Right lobe of liver (tissue), 6 donors: ENCODE measurements around the gene DICER1. TPM values are rescaled to one million over a fixed set of nuclear protein-coding genes. Genes with fewer than 3 reads are reported as not detected.

Experiments
- ATAC-seq, 4 donors: fragments of 200-7000 bp; cut with Tn5 transposase; one replicate each; pipeline ENCODE4 v1.9.1; 2020; ENCODE audit warnings: mild to moderate bottlenecking in 4 of 4, moderate library complexity in 4 of 4
- DNase-seq, 3 donors: peaks; one replicate each; pipeline ENCODE4 v3.0.0-alpha.2; 2020
- H3K27ac ChIP-seq, 3 donors: fragments of 200-600 bp; one replicate each; pipeline ENCODE4 v1.8.0; 2022
- H3K27me3 ChIP-seq, 2 donors: fragments of 200-600 bp; one replicate each; pipeline ENCODE4 v1.8.0; 2022
- H3K36me3 ChIP-seq, 4 donors: fragments of 200-600 bp; sonication (generic) in 1 of 4; one replicate each; pipeline versions ENCODE4 v1.5.1 to v1.8.0; 2017 to 2022; ENCODE audit warnings: control low read depth in 1 of 4
- H3K4me1 ChIP-seq, 4 donors: fragments of 200-600 bp; sonication (generic) in 1 of 4; one replicate each; pipeline versions ENCODE4 v1.5.1 to v1.8.0; 2017 to 2022; ENCODE audit warnings: control low read depth in 1 of 4
- H3K4me3 ChIP-seq, 3 donors: fragments of 200-600 bp; one replicate each; pipeline ENCODE4 v1.8.0; 2022
- H3K9me3 ChIP-seq, 4 donors: fragments of 200-600 bp; sonication (generic) in 1 of 4; one replicate each; pipeline versions ENCODE4 v1.5.1 to v1.8.0; 2017 to 2022; ENCODE audit warnings: control low read depth in 1 of 4
- POLR2A ChIP-seq: fragments of 450-650 bp; IDR thresholded peaks from one replicate; pipeline ENCODE4 v1.6.1; 2017; ENCODE audit warnings: antibody characterized with exemption, mild to moderate bottlenecking
- WGBS: methylation state at CpG from one replicate; pipeline ENCODE4 v1.1.6; 2018; ENCODE audit warnings: low coverage, low lambda C conversion rate; ENCODE audit not compliant: insufficient coverage; ENCODE audit errors: missing lambda C conversion rate; 5-methylcytosine and 5-hydroxymethylcytosine counted together
- intact Hi-C, 2 donors: fragments of 100-400 bp; cut with DNase I; formaldehyde crosslinking; loops; one replicate each; pipeline versions ENCODE4 v1.11.2 to v1.14.1; 2022
- total RNA-seq, 6 experiments: library from RNA; depleted of rRNA in 2 of 6; stranded (reverse); fragments of >200 nt in 2 of 6; fragmentation: NEBNext Ultra II Directional in 3 of 6; extraction: Animal tissue kit (Norgen Biotek cat#: 25700) in 3 of 6; gene quantifications; one replicate each; pipeline versions ENCODE4 v1.1.0 to v1.2.4, GENCODE V29; 2016 to 2023
- TF ChIP-seq, protein P1 (sequence below), 4 donors: fragments of 200-600 bp in 3 of 4; fragments of 450-650 bp in 1 of 4; IDR thresholded peaks; one replicate each; pipeline versions ENCODE4 v1.5.1 to v1.8.0; 2016 to 2022; ENCODE audit warnings: antibody characterized with exemption in 4 of 4, mild to moderate bottlenecking in 2 of 4
- donor health status: DM: no; HTN: yes; CAD: no.
- donor health status: DM: no; HTN: no; CAD: no.
- donor health status: DM: no; HTN: no; CAD: no.
- donor health status: DM: no; HTN: yes; CAD: no.
- donor health status: DM: no; HTN: yes; CAD: no.

The DICER1 gene
- total RNA-seq, 6 experiments from 2014 or later: 27.6 to 47.9 (median 30.3) TPM

- Histone ChIP-seq H3K36me3 (peaks cover 7 to 76% (median 42%) of the 10 kb centered on the region in 4 donors), H3K4me1 (no peaks in the 10 kb centered on the region), H3K27ac (no peak overlapping the region), H3K4me3 (no peak overlapping the region), H3K9me3 (no peaks in the 10 kb centered on the region), H3K27me3 (no peaks in the 10 kb centered on the region)
- TF ChIP-seq POLR2A: no peak
- TF ChIP-seq, protein P1, sequence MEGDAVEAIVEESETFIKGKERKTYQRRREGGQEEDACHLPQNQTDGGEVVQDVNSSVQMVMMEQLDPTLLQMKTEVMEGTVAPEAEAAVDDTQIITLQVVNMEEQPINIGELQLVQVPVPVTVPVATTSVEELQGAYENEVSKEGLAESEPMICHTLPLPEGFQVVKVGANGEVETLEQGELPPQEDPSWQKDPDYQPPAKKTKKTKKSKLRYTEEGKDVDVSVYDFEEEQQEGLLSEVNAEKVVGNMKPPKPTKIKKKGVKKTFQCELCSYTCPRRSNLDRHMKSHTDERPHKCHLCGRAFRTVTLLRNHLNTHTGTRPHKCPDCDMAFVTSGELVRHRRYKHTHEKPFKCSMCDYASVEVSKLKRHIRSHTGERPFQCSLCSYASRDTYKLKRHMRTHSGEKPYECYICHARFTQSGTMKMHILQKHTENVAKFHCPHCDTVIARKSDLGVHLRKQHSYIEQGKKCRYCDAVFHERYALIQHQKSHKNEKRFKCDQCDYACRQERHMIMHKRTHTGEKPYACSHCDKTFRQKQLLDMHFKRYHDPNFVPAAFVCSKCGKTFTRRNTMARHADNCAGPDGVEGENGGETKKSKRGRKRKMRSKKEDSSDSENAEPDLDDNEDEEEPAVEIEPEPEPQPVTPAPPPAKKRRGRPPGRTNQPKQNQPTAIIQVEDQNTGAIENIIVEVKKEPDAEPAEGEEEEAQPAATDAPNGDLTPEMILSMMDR (IDR thresholded peaks at IDR 0.05): no peak
- DNase-seq (no peak), ATAC-seq (no peak)
- 99% methylated on average over 5 of the region's 5 CpGs for WGBS
- intact Hi-C loops: no loop called here
These were observed 52.4 kb downstream of the DICER1 start for GRCh38 chr14:95104911-95105310.

DNA sequence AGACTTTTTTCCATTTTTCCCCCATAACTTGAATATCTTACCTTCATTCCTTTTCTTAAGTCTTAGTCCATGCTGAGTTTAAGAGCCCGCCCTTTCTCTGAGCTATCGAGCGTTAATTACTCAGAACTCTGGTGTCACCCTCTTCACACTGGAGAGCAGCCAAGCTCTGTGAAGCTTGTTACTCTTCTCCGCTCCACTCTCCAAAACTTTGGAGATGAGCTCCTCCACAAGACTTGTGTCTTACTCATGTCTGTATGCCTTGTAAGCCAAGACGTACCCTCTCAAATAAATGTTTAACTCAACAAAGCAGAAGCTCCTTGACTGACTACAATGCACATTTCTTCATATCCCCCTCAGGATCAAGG is 54.7 kb downstream of the DICER1 start:
- intact Hi-C loops: no loop called here
- no peaks in the 10 kb centered on the region for H3K4me1 ChIP-seq
- ATAC-seq (no peak), DNase-seq (no peak)
- no peaks in the 10 kb centered on the region for H3K27me3 ChIP-seq
- H3K4me3 ChIP-seq: no peak overlapping the region
- TF ChIP-seq, protein P1 (IDR thresholded peaks at IDR 0.05): no peak
- no peak for TF ChIP-seq POLR2A
- 87% methylated on average over 5 of the region's 5 CpGs for WGBS
- no peak overlapping the region for H3K27ac ChIP-seq
- H3K36me3 ChIP-seq: peaks cover 4 to 54% (median 32%) of the 10 kb centered on the region in 4 donors
- H3K9me3 ChIP-seq: no peaks in the 10 kb centered on the region

DNA sequence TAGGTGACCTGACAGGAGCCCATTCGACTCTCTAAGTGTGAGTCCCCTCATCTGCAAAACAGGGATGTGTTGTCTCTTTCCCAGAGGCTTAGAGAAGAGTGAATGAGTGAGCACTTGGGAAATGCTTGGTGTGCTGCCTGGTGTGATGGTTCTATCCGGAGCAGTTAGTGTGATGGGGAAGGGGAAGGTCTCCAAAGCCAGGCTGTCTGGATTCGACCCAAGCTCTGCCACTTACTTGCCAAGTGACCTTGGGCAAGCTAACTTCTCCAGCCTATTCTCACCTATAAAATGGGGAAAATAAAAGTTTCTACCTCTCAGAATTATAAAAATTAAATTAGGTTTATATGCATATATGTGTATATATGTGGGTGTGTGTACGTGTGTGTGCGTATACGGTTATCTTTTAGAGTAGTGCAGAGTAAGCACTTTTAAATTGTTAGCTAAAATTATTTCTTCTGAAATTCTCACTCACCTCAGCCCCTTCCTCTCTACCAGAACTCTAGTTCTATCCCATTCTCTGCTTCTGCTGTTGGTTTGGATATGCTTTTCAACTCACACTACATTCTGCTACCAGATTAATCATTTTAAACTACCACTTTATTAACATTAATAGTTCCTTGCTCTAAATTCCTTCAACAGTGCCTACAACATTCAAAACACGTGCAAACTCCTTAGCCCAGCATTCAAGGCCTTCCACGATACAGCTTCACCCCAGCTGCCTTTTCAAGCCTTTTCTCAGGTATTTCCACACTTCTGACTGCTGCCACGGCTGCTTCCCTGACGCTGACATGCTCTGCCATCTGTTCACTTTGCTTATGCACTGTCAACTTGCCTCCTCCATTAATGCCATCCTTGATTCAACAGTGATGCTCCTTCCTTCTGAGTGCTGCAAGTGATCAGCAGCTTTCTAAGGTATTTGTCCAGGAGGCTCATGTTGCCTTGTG is 55.3 kb downstream of the DICER1 start:
- no peaks in the 10 kb centered on the region for H3K9me3 ChIP-seq
- peaks cover 4 to 48% (median 29%) of the 10 kb centered on the region in 4 donors for H3K36me3 ChIP-seq
- DNase-seq (no peak), ATAC-seq (peak in 1 of 4 donors; percentile 12)
- 88% methylated on average over 10 of the region's 10 CpGs for WGBS
- no peak for TF ChIP-seq POLR2A
- H3K27ac ChIP-seq: no peak overlapping the region
- intact Hi-C loops: no loop called here
- H3K4me3 ChIP-seq: no peak overlapping the region
- H3K4me1 ChIP-seq: no peaks in the 10 kb centered on the region
- H3K27me3 ChIP-seq: no peaks in the 10 kb centered on the region

GRCh38 chr14:95098984-95099599 is 58.2 kb downstream of the DICER1 start:
- peak; percentile 61 to 68 (median 66) for ATAC-seq
- intact Hi-C loops: no loop called here
- H3K36me3 ChIP-seq: peaks cover 4 to 38% (median 19%) of the 10 kb centered on the region in 4 donors
- no peaks in the 10 kb centered on the region for H3K27me3 ChIP-seq
- TF ChIP-seq, protein P1 (IDR thresholded peaks at IDR 0.05): peak; percentile 17 to 51 (median 42)
- no peak for TF ChIP-seq POLR2A
- WGBS: 75% methylated on average over 3 of the region's 3 CpGs
- no peak overlapping the region for H3K4me3 ChIP-seq
- H3K9me3 ChIP-seq: no peaks in the 10 kb centered on the region
- no peaks in the 10 kb centered on the region for H3K4me1 ChIP-seq
- no peak for DNase-seq
- H3K27ac ChIP-seq: no peak overlapping the region

DNA sequence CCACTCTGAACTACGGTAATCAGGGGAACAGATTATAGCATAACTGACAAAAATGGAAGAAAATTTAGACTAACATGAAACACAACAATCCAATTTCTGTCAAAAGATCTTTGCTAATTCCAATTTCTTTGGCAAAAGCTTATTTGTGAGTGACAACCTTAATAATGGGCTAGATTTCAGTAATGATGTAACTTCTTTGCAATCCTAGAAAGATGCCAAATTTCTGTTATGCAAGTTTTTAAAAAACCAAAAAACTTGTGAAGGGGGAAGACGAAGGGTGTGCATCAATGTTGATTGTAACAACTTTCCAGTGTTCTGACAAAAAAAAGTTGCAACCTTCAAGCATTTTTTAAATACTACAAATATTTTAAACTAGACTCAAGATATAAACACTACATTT is 59.9 kb downstream of the DICER1 start:
- no peak overlapping the region for H3K4me3 ChIP-seq
- intact Hi-C loops: no loop called here
- no peak overlapping the region for H3K27ac ChIP-seq
- H3K36me3 ChIP-seq: peaks cover 0 to 37% (median 14%) of the 10 kb centered on the region in 4 donors
- no peaks in the 10 kb centered on the region for H3K9me3 ChIP-seq
- ATAC-seq (no peak), DNase-seq (no peak)
- TF ChIP-seq, protein P1 (IDR thresholded peaks at IDR 0.05): no peak
- no peak for TF ChIP-seq POLR2A
- no peaks in the 10 kb centered on the region for H3K27me3 ChIP-seq
- 40% methylated on average over 2 of the region's 2 CpGs for WGBS
- H3K4me1 ChIP-seq: no peaks in the 10 kb centered on the region
